Fibroblast of the aortic adventitia (primary cell): ENCODE measurements around the gene TTYH1. TPM values are rescaled to one million over a fixed set of nuclear protein-coding genes. Genes with fewer than 3 reads are reported as not detected.

Experiments used
- DNase-seq: peaks from one replicate; pipeline ENCODE4 v3.0.0-alpha.2; 2010; ENCODE audit warnings: low read depth
- H3K4me3 ChIP-seq: 2 replicates; pipeline ENCODE4 v1.5.1; 2011; ENCODE audit warnings: low read depth, mild to moderate bottlenecking, control low read depth, low read length, moderate library complexity
- CTCF ChIP-seq: IDR thresholded peaks from 2 replicates; pipeline ENCODE4 v1.5.1; 2011; ENCODE audit warnings: mild to moderate bottlenecking, low read length, control low read depth, inconsistent platforms; ENCODE audit not compliant: insufficient read depth
- total RNA-seq: library from RNA; depleted of rRNA; stranded (reverse); fragments of >200 nt; gene quantifications from 2 replicates; pipeline ENCODE4 v1.2.3, GENCODE V29; 2012; ENCODE audit warnings: low replicate concordance

Gene TTYH1
- total RNA-seq, 1 donor = not detected

- no peak for DNase-seq
- no peak overlapping the region for H3K4me3 ChIP-seq
- TF ChIP-seq CTCF = no peak
These were observed 10.1 kb downstream of the TTYH1 start for GRCh38 chr19:54425382-54425723.

- no peak for TF ChIP-seq CTCF
- DNase-seq = no peak
- H3K4me3 ChIP-seq = no peak overlapping the region
These were observed 11.1 kb downstream of the TTYH1 start for GRCh38 chr19:54426291-54426931.

- H3K4me3 ChIP-seq = no peak overlapping the region
- no peak for TF ChIP-seq CTCF
- DNase-seq = no peak
These were observed 12.3 kb downstream of the TTYH1 start for GRCh38 chr19:54427586-54427985.

- no peak for DNase-seq
- TF ChIP-seq CTCF = no peak
- H3K4me3 ChIP-seq = no peak overlapping the region
These were observed 13.3 kb downstream of the TTYH1 start for GRCh38 chr19:54428323-54429175.

- no peak for TF ChIP-seq CTCF
- no peak for DNase-seq
- no peak overlapping the region for H3K4me3 ChIP-seq
These were observed 13.9 kb downstream of the TTYH1 start for GRCh38 chr19:54429176-54429495.

- no peak for DNase-seq
- TF ChIP-seq CTCF = no peak
- H3K4me3 ChIP-seq = no peak overlapping the region
These were observed 14.4 kb downstream of the TTYH1 start for GRCh38 chr19:54429545-54430227.
